Activated CD4-positive, CD25-positive, alpha-beta regulatory T cell (primary cell): ENCODE measurements around the gene NWD2.
"Not testable (repeated sequence)": the region's sequence is repeated elsewhere in the genome, so short reads cannot be mapped to it uniquely, and the experiment has no call there.

Source experiments
- DNase-seq, 4 experiments: peaks; one replicate each; lab custom pipeline; 2025; lab: John Stamatoyannopoulos, UW

The NWD2 gene

GRCh38 chr4:37467223-37467622 is 222.7 kb downstream of the NWD2 start:
- DNase-seq: no peak

GRCh38 chr4:37467824-37468223 is 223.3 kb downstream of the NWD2 start:
- no peak for DNase-seq

DNA sequence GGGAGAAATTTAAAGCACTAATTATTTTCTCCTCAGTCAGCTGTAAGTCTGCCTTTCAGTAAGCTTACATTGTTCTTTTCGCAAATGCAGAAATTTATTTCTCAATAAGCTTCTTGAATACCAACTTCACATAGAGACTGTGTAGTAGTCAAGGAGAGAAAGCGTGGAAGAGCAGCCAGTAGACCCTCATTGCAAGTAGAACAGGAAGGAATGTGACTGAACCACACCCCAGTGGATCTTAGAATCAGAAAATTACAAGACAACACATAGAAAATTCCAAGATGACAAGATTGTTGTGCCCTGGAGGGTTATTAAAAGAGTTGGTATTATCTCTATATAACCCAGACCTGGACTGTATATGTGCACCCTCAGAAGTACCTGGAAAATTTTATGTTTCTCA is 224.7 kb downstream of the NWD2 start:
- no peak for DNase-seq

GRCh38 chr4:37470245-37470644 is 225.7 kb downstream of the NWD2 start:
- DNase-seq: no peak

- no peak for DNase-seq
These were observed 226.6 kb downstream of the NWD2 start for GRCh38 chr4:37471093-37471492.

DNA sequence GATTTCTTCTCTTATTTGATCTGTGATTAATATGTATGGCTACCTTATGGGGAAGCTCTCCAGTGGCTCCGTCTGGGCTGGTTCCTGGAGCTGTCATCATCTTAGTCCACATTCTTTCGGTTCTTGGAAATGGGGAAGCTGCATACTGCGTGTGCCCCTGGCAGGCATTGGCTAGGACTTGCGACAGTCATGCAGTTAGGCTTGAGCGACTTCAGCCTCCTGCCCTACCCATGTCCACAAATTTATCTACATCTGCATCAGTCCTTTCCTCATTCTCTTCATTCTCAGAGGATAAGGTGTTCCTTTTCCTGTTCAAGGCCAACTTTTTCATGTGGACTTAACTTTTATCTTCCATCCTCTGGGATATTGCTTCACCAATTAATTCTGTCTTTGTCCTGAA is 227.4 kb downstream of the NWD2 start:
- DNase-seq: no peak

DNA sequence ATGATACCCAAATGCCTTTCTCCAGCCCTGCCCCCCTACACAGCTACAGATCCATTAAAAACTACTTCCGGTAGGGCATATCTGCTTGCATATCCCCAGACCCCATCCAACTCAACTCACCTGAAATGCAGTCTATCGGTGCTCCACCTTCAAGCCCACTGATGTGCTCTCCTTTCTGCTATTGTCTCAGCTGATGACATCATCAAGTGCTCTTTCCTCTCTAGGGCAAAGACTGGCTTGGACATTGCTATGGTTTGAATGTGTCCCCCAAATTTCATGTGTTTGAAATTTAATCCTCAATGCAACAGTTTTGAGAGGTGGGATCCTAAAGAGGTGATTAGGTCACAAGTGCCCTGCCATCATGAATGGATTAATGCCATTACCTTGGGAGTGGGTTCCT is 229.3 kb downstream of the NWD2 start:
- no peak for DNase-seq

DNA sequence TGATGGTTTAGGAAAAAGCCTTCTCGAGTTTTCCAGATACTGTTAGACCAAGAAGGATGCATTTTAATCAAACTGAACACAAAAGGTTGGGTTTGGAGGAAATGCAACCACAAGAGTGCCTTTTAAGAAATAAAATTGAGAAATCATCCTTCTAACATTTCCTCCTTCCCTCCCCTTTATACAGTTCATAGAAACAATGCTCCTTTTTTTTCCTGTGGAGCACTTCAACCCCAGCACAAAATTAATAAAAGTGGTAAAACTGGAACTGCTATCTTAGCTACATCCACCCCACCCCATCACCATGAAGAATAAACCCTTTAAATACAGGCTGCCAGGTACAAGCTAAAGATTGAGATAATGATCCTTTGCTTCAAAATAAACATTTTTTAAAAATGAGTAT is 230.5 kb downstream of the NWD2 start:
- no peak for DNase-seq

DNA sequence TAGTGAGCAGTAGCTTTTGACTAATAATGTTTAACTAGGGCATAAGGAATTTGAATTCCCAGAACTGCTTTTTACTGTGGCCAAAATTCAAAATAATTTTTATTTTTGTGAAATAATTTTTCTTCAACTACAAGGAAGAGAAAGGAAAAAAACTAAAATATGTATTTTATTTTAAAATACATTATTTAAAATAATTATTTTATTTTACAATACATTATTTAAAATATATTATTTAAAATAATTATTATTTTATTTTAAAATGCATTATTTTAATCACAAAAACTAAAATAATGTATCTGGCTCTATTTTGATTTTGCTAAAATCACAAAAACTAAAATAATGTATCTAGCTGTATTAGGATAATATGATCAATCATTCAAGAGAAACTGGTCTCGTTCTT is 231.2 kb downstream of the NWD2 start:
- DNase-seq: no peak

- DNase-seq: no peak
These were observed 231.7 kb downstream of the NWD2 start for GRCh38 chr4:37476256-37476655.

GRCh38 chr4:37476691-37477090 is 232.1 kb downstream of the NWD2 start:
- no peak for DNase-seq

DNA sequence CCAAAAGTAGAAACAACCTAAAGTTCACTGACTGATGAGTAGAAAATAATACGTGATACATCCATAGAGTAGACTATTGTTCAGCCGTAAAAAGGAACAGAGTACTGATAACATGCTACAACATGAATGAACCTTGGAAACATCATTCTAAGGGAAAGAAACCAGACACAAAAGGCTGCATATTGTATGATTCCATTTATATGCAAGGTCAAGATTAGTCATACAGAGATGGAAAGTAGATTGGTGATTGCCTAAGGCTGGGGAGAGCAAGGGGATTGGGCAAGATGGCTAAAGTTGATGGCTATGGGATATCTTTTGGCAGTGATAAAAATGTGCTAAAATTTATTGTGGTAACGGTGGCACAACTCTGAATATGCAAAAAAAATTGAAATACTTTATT is 232.6 kb downstream of the NWD2 start:
- no peak for DNase-seq

DNA sequence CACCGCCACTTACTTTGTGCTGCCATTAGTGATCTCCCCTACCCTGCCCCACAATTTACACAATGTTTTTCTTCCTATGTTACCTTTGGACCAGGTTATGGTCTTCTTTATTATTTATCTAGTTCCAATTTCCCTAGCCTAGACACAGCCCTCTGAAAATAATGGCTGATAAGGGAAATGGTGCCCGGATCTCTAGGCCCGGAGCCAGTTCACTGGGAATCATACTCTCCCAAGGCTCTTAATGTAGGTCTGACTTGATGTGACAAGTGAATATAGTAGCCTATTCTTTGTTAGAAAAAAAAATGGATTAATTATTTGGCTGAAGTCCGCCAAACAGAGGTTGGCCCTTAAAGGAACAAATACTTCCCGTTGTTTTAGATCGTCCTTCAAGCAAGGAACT is 233.6 kb downstream of the NWD2 start:
- no peak for DNase-seq

DNA sequence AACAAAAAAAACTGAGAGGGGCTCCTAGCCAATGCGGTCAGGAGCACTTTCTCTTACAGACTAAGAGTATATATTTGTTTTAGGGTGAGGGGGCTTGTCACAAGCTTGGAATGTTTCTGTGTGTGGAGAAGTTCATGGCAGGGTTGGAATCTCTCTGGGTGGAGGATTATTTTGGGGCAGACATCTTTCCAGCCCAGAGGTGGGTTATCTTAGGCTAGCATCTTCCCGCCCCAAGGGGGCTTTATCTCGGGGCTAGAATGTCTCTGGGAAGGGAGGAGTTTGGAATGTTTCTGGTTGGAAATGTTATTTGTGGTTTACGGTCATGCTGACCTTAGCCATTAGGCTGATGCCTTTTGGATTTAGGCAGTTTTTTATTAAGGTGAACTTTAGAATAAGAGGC is 236.0 kb downstream of the NWD2 start:
- DNase-seq: no peak

GRCh38 chr4:37481547-37482122 is 237.1 kb downstream of the NWD2 start:
- no peak for DNase-seq

DNA sequence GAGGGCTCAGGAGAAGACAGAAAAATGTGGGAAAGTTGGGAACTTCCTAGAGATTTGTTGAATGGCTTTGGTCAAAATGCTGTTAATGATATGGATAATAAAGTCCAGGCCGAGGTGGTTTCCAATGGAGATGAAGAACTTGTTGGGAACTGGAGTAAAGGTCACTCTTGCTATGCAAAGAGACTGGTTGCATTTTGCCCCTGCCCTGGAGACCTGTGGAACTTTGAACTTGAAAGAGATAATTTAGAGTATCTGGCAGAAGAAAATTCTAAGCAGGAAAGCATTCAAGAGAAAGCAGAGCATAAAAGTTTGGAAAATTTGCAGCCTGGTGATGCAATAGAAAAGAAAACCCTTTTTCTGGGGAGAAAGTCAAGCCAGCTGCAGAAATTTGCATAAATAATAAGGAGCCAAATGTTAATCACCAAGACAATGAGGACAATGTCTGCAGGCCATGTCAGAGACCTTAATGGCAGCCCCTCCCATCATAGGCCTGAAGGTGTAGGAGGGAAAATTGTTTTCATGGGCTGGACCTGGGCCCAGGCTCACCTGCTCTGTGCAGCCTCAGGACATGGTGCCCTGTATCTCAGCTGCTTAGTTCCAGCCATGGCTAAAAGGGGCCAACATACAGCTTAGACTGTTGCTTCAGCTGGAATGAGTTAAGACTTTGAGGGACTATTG is 237.8 kb downstream of the NWD2 start:
- no peak for DNase-seq

- DNase-seq: no peak
These were observed 239.1 kb downstream of the NWD2 start for GRCh38 chr4:37483610-37484009.

DNA sequence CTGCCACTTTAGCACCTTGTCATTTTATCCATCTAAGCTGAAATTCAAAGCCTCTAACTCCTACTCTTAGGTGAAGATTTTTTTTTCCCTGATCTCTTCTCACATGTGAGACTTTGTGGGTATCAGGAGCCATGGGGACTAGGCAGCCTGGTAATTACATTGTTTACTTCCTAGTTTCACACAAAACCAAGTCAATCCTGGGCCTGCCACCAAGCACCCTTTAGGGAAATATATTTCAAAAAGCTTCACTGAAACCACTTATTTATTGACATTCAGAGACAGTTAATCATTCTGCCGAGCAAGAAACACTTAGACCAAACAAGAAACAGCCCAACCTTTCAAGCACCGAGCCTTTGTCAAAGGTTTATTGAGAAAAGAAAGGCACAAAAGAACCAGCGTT is 241.6 kb downstream of the NWD2 start:
- DNase-seq: no peak

- no peak for DNase-seq
These were observed 243.1 kb downstream of the NWD2 start for GRCh38 chr4:37487668-37488067.

- no peak for DNase-seq
These were observed 245.2 kb downstream of the NWD2 start for GRCh38 chr4:37489697-37490096.

DNA sequence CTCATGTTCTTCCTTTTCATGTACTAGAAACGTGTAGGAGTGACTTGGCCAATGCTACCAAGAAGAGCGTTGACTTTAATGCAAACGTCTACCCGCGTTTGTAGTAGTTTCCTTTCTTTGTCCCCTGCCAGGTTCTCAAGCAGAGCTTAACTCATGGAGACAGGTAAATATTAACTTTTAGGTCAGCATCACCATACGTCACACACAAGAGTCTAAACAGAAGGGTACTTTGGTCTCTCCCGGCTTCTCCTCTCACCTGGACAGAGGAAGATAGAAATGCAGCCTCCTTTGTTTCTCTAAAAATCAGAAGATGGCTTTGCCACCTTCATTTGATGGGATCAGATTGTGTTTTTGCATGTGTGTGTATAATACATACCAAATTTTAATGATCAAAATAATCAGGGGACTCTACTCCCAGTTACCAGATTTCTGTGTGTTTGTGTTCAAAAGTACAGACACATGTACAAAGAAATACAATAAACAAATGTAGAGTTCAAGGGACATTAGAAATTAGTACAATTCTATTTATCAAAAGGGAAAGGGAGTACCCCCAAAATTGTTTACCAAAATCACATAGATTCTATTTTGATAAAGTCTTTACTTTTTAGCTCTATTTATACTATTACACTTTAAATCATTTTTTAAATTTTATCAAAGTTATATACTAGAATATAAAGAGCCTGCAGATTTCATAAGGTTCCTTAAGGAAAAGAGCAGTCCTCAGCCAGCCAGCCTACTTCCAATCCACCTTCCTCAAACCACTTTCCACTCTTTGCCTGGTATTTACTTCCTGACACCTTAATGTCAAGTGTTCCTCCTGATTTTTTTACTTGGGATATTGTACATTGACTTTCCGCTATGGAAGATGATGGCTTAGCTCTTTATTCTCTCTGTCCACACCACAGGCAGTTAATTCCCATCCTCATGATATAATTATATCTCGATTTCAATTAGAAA is 246.1 kb downstream of the NWD2 start:
- no peak for DNase-seq

DNA sequence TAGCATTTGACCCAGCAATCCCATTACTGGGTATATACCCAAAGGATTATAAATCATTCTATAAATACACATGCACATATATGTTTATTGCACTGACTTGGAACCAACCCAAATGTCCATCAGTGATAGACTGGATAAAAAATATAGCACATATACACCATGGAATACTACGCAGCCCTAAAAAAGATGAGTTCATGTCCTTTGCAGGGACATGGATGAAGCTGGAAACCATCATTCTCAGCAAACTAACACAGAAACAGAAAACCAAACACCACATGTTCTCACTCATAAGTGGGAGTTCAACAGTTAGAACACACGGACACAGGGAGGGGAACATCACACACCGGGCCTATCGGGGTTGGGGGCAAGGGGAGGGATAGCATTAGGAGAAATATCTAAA is 250.8 kb downstream of the NWD2 start:
- not testable (repeated sequence) for DNase-seq
